GM21367 (cell line): ENCODE results near the gene WDR59.
"Not testable (repeated sequence)": the region's sequence is repeated elsewhere in the genome, so short reads cannot be mapped to it uniquely, and the experiment has no call there.

Experiments
- ATAC-seq: cut with Tn5 transposase; IDR thresholded peaks from one replicate; pipeline ENCODE4 v1.9.1; 2021; ENCODE audit not compliant: unreplicated experiment

WDR59 gene

DNA sequence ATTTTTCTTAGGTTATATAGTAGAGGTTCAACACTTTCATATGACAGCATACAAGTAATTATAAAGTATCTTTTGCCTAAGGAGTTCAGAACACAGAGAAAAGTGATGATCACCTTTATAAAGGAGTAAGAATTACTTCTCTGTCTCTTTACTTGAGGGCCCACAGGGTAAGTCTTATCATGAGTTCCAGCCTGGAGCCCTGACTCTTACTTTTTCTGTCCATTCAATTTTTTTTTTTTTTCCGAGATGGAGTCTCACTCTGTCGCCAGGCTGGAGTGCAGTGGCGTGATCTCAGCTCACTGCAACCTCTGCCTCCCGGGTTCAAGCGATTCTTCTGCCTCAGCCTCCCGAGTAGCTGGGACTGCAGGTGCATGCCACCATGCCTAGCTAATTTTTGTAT lies 28.2 kb upstream of the WDR59 start:
- not testable (repeated sequence) for ATAC-seq

DNA sequence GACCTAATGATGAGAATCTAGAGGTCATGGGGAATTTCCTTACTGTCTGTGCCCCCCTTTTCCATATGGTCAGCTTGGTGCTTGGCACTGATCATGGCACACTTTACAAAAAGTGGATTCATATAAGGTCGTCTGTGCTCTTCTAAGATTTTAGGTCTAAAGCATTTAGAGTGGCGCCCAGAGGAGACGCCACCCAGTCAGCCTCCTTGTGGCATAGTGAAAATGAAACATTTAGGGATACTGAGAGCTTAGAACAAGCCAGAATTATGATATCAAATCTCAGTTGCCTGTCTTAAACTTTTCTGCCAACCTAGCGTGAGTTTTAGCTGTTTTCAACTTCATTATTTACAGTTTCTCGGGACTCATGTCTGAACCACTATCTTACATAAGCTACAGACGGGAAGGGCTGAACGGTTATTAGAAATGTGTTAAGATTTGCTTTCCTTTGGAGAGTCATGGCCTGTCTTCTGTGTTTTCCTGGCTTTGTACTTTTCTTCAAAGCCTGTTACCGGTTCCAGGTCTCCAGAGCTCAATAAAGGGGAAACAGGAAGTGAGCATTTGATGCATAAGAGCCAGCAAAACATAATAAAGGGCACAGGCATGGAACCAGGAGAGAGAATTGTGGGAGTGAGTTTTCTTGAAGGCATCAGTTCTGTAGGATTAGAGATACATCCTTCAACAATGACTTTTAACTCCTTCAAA lies 27.6 kb upstream of the WDR59 start:
- ATAC-seq, result peak; percentile 3

- peak; percentile 53 for ATAC-seq
Observed at GRCh38 chr16:75011634-75012307, 26.8 kb upstream of the WDR59 start.

GRCh38 chr16:75010427-75010826 lies 25.5 kb upstream of the WDR59 start:
- ATAC-seq, result no peak

DNA sequence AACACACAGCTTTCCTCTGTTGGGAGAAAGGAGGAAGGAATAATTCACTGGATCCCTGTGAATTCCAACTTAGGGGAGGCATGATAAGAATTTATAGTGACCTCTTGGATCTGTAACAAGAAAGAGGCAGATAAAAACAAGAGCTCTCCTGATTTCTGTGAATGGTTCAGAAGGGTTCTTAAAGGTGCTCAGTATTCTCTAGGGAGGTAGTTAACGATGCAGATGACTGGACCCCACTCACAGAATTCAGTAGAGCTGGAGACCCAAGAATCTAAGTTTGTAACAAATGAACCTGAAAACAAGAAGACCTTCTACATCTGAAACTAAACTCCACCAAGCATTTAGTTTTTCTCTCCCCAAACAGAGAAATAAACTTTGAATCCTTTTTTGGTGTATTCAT lies 22.5 kb upstream of the WDR59 start:
- ATAC-seq, result no peak

DNA sequence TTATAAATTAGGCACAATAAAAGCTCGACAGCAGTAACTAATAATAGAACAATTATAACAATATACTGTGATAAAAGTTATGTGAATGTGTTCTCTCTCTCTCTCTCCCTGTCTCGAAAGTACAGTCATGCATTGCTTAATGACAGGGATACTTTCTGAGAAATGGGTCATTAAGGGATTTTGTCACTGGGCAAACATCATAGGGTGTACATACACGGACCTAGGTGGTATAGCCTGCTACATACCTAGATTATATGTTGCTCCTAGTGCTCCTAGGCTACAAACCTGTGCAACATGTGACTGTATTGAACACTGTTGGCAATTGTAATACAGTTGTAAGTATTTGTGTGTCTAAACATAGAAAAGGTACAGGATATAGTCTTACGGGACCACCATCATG lies 20.8 kb upstream of the WDR59 start:
- no peak for ATAC-seq

DNA sequence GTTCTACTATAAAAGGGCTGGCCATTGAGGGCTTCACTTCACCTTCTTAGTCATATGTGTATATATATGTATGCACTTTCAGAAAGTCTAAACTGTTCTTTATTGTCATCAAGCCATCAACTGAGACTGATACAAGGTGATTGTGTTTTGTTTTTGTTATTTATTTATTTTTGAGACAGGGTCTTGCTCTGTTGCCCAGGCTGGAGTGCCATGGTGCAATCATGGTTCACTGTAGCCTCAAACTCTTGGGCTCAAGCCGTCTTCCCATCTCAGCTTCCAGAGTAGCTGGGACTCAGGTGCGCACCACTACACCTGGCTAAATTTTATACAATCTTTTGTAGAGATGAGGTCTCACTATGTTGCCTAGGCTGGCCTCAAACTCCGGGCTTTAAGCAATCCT lies 19.5 kb upstream of the WDR59 start:
- ATAC-seq, result no peak

DNA sequence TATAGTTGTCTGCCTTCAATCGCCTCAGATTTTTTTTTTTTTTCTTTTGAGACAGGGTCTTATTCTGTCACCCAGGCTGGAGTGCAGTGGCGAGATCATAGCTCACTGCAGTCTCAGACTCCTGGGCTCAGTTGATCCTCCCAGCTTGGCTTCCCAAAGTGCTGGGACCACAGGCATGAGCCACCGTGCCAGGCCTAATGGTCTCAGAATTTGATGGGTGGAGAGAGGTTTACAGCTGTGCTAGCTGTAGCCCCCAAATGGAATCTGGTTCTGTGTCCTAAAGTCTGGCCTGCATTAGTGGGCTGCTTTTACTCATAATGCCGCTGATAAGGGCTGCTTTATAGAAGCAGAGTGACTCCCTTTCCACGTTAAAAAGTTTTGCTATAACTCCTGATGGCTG lies 19.0 kb upstream of the WDR59 start:
- ATAC-seq, result no peak

DNA sequence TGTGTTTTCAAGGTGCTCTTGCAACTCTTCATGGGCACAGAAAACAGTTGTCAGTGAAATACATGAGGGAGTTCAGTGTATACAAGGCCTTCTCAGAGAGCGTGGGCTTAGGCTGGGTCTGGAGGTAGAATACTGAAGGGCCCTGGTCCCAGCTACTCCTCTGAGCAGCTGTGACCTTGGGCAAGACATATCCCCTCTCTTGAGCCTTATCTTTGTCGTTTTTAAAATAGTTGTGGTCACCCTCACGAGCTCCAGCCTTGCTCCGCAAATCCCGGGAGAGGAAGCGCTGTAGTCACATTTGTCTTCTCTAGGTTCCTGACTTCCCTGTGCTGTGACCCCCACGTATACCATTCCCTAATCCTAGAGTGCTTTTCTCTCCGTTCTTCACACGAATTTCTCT lies 17.6 kb upstream of the WDR59 start:
- ATAC-seq, result no peak

- ATAC-seq, result no peak
Observed at GRCh38 chr16:75000481-75001081, 15.7 kb upstream of the WDR59 start.

DNA sequence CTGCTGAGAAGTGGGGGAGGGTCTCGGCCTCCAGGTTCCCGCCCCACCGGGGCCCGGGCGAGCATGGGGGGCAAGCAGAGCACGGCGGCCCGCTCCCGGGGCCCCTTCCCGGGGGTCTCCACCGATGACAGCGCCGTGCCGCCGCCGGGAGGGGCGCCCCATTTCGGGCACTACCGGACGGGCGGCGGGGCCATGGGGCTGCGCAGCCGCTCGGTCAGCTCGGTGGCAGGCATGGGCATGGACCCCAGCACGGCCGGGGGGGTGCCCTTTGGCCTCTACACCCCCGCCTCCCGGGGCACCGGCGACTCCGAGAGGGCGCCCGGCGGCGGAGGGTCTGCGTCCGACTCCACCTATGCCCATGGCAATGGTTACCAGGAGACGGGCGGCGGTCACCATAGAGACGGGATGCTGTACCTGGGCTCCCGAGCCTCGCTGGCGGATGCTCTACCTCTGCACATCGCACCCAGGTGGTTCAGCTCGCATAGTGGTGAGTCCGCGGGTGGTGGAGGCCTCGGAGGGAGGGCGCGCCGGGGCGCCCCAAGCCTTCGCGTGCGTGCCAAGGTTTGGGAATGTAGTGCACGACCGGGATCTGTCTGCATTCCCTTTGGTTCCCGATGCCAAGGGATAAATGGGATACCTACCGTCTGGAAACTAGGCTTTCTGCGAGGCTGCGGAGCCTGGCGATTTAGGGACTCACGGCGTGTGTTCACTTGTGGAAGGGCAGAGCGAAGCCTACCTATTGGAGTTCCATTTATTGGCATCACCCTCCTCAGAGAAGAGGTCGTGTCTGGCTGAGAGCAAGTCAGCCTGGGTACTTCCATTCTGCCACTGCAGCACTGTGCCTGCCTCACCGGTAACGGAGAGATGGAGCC lies 14.9 kb upstream of the WDR59 start:
- no peak for ATAC-seq

- peak; percentile 19 for ATAC-seq
Observed at GRCh38 chr16:74999219-74999608, 14.3 kb upstream of the WDR59 start.

- ATAC-seq, result peak; percentile 48
Observed at GRCh38 chr16:74998481-74999218, 13.7 kb upstream of the WDR59 start, which contains the start of gene ZNRF1. ZNRF1 (plus strand) TSS chr16:74999024; CDS start chr16:74999672, 648 bp downstream.

GRCh38 chr16:74997042-74997491 lies 12.1 kb upstream of the WDR59 start:
- no peak for ATAC-seq

- no peak for ATAC-seq
Observed at GRCh38 chr16:74995986-74996385, 11.1 kb upstream of the WDR59 start.

GRCh38 chr16:74991593-74992403 lies 6.9 kb upstream of the WDR59 start:
- ATAC-seq, result no peak

DNA sequence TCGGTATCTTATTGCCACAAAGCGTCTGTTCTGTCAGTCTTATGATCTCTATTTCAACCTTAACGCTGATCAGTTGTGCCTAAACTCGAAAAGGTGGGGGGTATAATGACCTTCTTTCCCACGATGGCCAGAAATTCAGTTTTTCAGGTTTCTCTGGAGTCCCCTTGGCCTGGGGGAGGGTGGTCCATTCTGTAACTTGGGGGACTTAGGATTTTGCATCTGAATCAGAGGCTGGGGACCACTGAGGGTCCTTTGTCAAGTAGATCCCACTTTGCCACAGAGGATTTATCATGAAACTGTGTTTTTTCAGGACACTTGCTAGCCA lies 6.3 kb upstream of the WDR59 start:
- no peak for ATAC-seq

DNA sequence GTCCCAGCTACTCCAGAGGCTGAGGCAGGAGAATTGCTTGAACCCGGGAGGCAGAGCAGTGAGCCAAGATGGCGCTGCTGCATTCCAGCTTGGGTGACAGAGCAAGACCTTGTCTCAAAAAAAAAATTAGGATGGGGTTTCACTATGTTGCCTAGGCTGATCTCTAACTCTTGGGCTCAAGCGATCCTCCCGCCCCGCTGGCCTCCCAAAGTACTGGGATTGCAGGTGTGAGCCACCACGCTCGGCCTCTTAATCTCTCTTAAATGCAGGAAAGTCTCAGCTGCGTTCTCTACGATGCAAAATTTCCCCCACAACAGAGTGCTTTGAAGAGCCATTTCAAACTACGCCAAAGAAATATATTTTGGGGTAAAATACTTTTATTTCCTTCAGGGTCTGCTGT lies 5.9 kb upstream of the WDR59 start:
- no peak for ATAC-seq

- ATAC-seq, result not testable (repeated sequence)
Observed at GRCh38 chr16:74989864-74990263, 4.9 kb upstream of the WDR59 start.
